A549 (cell line): ENCODE data around the gene TGIF1. TPM values are rescaled to one million over a fixed set of nuclear protein-coding genes. Genes with fewer than 3 reads are reported as not detected.

Experiments used
- ATAC-seq, 2 experiments: fragments of 200-7000 bp in 1 of 2; fragments of >200 bp in 1 of 2; cut with Nextera tagmentation in 1 of 2; cut with Tn5 transposase in 1 of 2; 3 replicates each; pipeline versions ENCODE4 v1.8.0 to v1.9.1; 2018 to 2020; ENCODE audit warnings: mild to moderate bottlenecking in 1 of 2, moderate library complexity in 1 of 2
- CTCF ChIA-PET: fragments of 300-600 bp; sonication (Branson Sonifier 250); formaldehyde crosslinking; extraction: SDS; loops from one replicate; lab custom pipeline; 2021; ENCODE audit warnings: antibody characterized with exemption, inconsistent platforms; lab: Yijun Ruan, JAX
- POLR2A ChIA-PET: fragments of 350-600 bp; formaldehyde crosslinking; extraction: SDS; loops from one replicate; lab custom pipeline; 2021; ENCODE audit warnings: antibody characterized with exemption, inconsistent platforms; lab: Yijun Ruan, JAX
- DNase-seq, 2 experiments: peaks; one replicate each; pipeline versions ENCODE4 v3.0.0 to v3.0.0-alpha.2; 2011 to 2016; ENCODE audit warnings: low read depth in 1 of 2, low spot score in 1 of 2
- FAIRE-seq: peaks from 2 replicates; lab custom pipeline; 2011; peaks lifted over from hg19 to GRCh38; lab: Jason Lieb, UNC
- H3K27ac ChIP-seq, 2 experiments: fragments of >200 bp; sonication (Bioruptor Twin); formaldehyde crosslinking; 3 replicates each; pipeline ENCODE4 v1.5.1; 2016 to 2017
- H3K4me1 ChIP-seq: fragments of >200 bp; sonication (Bioruptor Twin); formaldehyde crosslinking; 3 replicates; pipeline ENCODE4 v1.6.1; 2016
- H3K4me2 ChIP-seq: fragments of >200 bp; sonication (Bioruptor Twin); formaldehyde crosslinking; 3 replicates; pipeline ENCODE4 v1.6.1; 2016
- H3K4me3 ChIP-seq: fragments of >200 bp; sonication (Bioruptor Twin); formaldehyde crosslinking; 3 replicates; pipeline ENCODE4 v1.5.1; 2016
- H3K9me3 ChIP-seq: fragments of >200 bp; sonication (Bioruptor Twin); formaldehyde crosslinking; 3 replicates; pipeline ENCODE4 v1.6.1; 2016
- CBX8 ChIP-seq: fragments of 200-600 bp; sonication (generic); IDR thresholded peaks from 2 replicates; pipeline ENCODE4 v1.6.1; 2016
- CHD2 ChIP-seq: fragments of 150-350 bp; IDR thresholded peaks from 2 replicates; pipeline ENCODE4 v1.6.1; 2014; ENCODE audit warnings: low read length; ENCODE audit not compliant: partially characterized antibody
- EHMT2 ChIP-seq: fragments of 200-600 bp; sonication (generic); IDR thresholded peaks from 2 replicates; pipeline ENCODE4 v1.6.1; 2016; ENCODE audit warnings: antibody characterized with exemption, low read depth, mild to moderate bottlenecking, moderate library complexity
- EP300 ChIP-seq, 2 experiments: fragments of >200 bp; sonication (Bioruptor Twin); formaldehyde crosslinking; IDR thresholded peaks; 2 replicates in 1 of 2; 3 replicates in 1 of 2; pipeline ENCODE4 v1.6.1; 2016 to 2017
- FOSB ChIP-seq: fragments of 250-450 bp; sonication (Bioruptor Pico); IDR thresholded peaks from 2 replicates; pipeline ENCODE4 v1.5.0; 2020; ENCODE audit warnings: mild to moderate bottlenecking, moderate library complexity
- FOSL2 ChIP-seq, 2 experiments: fragments of 450-650 bp in 1 of 2; fragments of >200 bp in 1 of 2; sonication (Bioruptor Twin) in 1 of 2; formaldehyde crosslinking; IDR thresholded peaks; 2 replicates each; pipeline versions ENCODE4 v1.5.0 to v1.6.1; 2016 to 2020; ENCODE audit warnings: mild to moderate bottlenecking in 1 of 2, moderate library complexity in 1 of 2
- HDAC2 ChIP-seq: fragments of 200-600 bp; sonication (generic); IDR thresholded peaks from 2 replicates; pipeline ENCODE4 v1.6.1; 2016
- HEYL ChIP-seq: fragments of 250-450 bp; sonication (Bioruptor Pico); IDR thresholded peaks from 2 replicates; pipeline ENCODE4 v1.8.0; 2021; ENCODE audit warnings: mild to moderate bottlenecking, moderate library complexity
- HOXB5 ChIP-seq: fragments of 250-450 bp; sonication (Bioruptor Pico); IDR thresholded peaks from 2 replicates; pipeline ENCODE4 v1.5.0; 2020; ENCODE audit warnings: mild to moderate bottlenecking, moderate library complexity
- JUNB ChIP-seq: fragments of >200 bp; sonication (Bioruptor Twin); formaldehyde crosslinking; IDR thresholded peaks from 2 replicates; pipeline ENCODE4 v1.6.1; 2016
- KDM1A ChIP-seq: fragments of 200-600 bp; sonication (generic); IDR thresholded peaks from 2 replicates; pipeline ENCODE4 v1.6.1; 2016; ENCODE audit warnings: low read depth, mild to moderate bottlenecking
- KDM5A ChIP-seq: fragments of 200-600 bp; sonication (generic); IDR thresholded peaks from 2 replicates; pipeline ENCODE4 v1.6.1; 2016; ENCODE audit warnings: antibody characterized with exemption, mild to moderate bottlenecking
- MAZ ChIP-seq: fragments of 150-350 bp; IDR thresholded peaks from 2 replicates; pipeline ENCODE4 v1.6.1; 2014; ENCODE audit warnings: antibody characterized with exemption, low read depth, low read length, borderline replicate concordance
- NFE2L2 ChIP-seq: fragments of 150-350 bp; conservative IDR thresholded peaks from 2 replicates; pipeline ENCODE4 v1.6.1; 2014; ENCODE audit warnings: low read length
- SMC3 ChIP-seq: fragments of >200 bp; sonication (Bioruptor Twin); formaldehyde crosslinking; IDR thresholded peaks from 3 replicates; pipeline ENCODE4 v1.6.1; 2018; ENCODE audit warnings: inconsistent platforms
- TFCP2L1 ChIP-seq: fragments of 250-450 bp; sonication (Bioruptor Pico); IDR thresholded peaks from 2 replicates; pipeline ENCODE4 v1.5.0; 2021; ENCODE audit warnings: mild to moderate bottlenecking
- ZNF302 ChIP-seq: fragments of 250-450 bp; sonication (Bioruptor Pico); IDR thresholded peaks from 2 replicates; pipeline ENCODE4 v1.9.0; 2021; ENCODE audit warnings: inconsistent platforms, mild to moderate bottlenecking, moderate library complexity
- WGBS: methylation state at CpG from one replicate; pipeline ENCODE4 v1.1.6; 2017; ENCODE audit errors: missing lambda C conversion rate; 5-methylcytosine and 5-hydroxymethylcytosine counted together
- polyA plus RNA-seq, 4 experiments: library from polyadenylated mRNA; depleted of rRNA in 3 of 4; stranded (reverse); fragments of >200 nt; fragmentation: RNase III in 1 of 4; extraction: RNeasy Plus Mini Kit Qiagen cat#74134 plus additional on column Dnase treatment in 1 of 4; gene quantifications; 2 replicates in 3 of 4; 3 replicates in 1 of 4; pipeline ENCODE4 v1.2.3, GENCODE V29; 2011 to 2017
- TF ChIP-seq, protein P1 (sequence below): fragments of 250-450 bp; sonication (Bioruptor Pico); IDR thresholded peaks from 2 replicates; pipeline ENCODE4 v1.5.0; 2020; ENCODE audit warnings: low read depth, mild to moderate bottlenecking, moderate library complexity
- TF ChIP-seq, protein P2 (sequence below): fragments of 200-600 bp; sonication (generic); IDR thresholded peaks from 2 replicates; pipeline ENCODE4 v1.6.1; 2016; ENCODE audit warnings: antibody characterized with exemption, mild to moderate bottlenecking, moderate library complexity
- TF ChIP-seq, protein P3 (sequence below): IDR thresholded peaks from 2 replicates; pipeline ENCODE4 v1.6.1; 2012

TGIF1 gene
- polyA plus RNA-seq, 2 of the 4 experiments (the other 2 are of a cell fraction) = 160 to 174 TPM

DNA sequence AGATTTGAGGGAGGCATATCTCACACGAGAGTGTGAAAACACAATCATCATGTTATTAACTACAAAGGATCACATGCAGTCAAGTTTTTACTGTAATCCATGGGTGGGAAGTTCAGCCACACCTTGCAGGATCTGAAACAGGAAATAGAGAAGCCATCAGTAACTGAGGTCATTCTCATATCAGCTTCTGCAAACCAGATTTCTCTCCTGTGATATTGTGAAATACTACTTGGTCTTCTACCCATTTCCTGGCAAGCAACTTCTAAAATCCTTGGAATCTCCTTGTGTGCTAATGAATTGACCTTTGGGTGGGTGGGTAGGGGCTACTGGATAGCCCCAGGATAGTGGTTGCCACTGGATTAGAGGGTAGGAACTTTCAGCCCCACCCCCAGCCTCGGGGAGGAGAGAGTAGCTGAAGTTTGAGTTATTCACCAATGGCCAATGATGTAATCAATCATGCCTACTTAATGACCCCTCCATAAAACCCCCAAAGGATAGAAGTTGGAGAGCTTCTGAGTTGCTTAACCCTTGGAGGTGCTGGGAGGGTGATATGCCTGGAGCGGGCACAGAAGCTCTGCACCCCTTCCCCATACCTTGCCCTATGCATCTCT is 25.6 kb upstream of the TGIF1 start:
- CTCF ChIA-PET = interaction anchor here (1.1 to 1.5 kb wide), 3 partner anchors 11 to 127 kb away, joined by 3 read pairs; no protein-coding TSS in a partner anchor
- peak in 1 of 2 experiments; percentile 12; a peak in 1 of 6 replicates for ATAC-seq
- TF ChIP-seq CBX8 (no peak), TFCP2L1 (CRISPR knock-in tag) (no peak), HOXB5 (CRISPR knock-in tag) (no peak), EP300 (IDR thresholded peaks at IDR 0.05) (no peak), SMC3 (no peak), KDM5A (no peak), JUNB (no peak)
- TF ChIP-seq, protein P1, sequence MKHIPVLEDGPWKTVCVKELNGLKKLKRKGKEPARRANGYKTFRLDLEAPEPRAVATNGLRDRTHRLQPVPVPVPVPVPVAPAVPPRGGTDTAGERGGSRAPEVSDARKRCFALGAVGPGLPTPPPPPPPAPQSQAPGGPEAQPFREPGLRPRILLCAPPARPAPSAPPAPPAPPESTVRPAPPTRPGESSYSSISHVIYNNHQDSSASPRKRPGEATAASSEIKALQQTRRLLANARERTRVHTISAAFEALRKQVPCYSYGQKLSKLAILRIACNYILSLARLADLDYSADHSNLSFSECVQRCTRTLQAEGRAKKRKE (CRISPR knock-in tag) = no peak
- FAIRE-seq = no peak
- POLR2A ChIA-PET = no interaction called here
- Histone ChIP-seq H3K4me2 (no peak overlapping the region), H3K9me3 (no peaks in the 10 kb centered on the region), H3K4me1 (peaks cover 8% of the 10 kb centered on the region; the same call in 1 of the 3 replicates), H3K4me3 (no peak overlapping the region), H3K27ac (peak overlapping the region in 1 of 2 experiments; percentile 28; a peak in 1 of 6 replicates)
- 75% methylated on average over 3 of the region's 3 CpGs for WGBS
- no peak for DNase-seq

DNA sequence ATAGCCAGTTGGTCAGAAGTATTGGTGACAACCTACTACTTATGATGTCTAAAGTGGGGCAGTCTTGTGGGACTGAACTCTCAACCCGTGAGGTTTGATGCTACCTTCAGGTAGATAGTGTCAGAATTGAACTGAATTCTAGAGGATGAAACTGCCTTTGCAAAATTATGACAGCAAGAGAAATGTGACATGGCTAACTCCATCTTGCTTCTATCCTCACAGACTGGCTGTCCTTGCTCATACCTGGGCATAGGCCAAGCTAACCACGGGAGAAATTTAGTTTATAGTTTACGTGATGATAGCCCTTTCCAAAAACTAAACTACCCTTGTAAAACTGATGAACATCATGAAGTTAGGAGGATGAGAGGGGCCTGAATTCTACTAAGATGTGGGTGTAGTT is 24.9 kb upstream of the TGIF1 start:
- WGBS = 89% methylated on average over 3 of the region's 3 CpGs
- DNase-seq = no peak
- FAIRE-seq = no peak
- CTCF ChIA-PET = interaction anchor here (1.4 kb wide), 1 partner anchor 11 kb away, joined by 3 read pairs; no protein-coding TSS in a partner anchor
- Histone ChIP-seq H3K27ac (no peak overlapping the region), H3K4me1 (peaks cover 8% of the 10 kb centered on the region; the same call in 1 of the 3 replicates), H3K4me3 (no peak overlapping the region), H3K9me3 (no peaks in the 10 kb centered on the region), H3K4me2 (no peak overlapping the region)
- TF ChIP-seq EP300 (IDR thresholded peaks at IDR 0.05) = no peak
- TF ChIP-seq CBX8 = no peak
- no peak for TF ChIP-seq FOSL2 (IDR thresholded peaks at IDR 0.05)
- no peak for TF ChIP-seq FOSL2 (CRISPR knock-in tag; IDR thresholded peaks at IDR 0.05)
- no peak for TF ChIP-seq EHMT2
- TF ChIP-seq NFE2L2 = no peak
- no peak for TF ChIP-seq ZNF302 (CRISPR knock-in tag)
- TF ChIP-seq KDM1A = no peak
- no peak for TF ChIP-seq CHD2
- no peak for TF ChIP-seq HDAC2
- TF ChIP-seq, protein P1 (CRISPR knock-in tag) = no peak
- TF ChIP-seq, protein P2, sequence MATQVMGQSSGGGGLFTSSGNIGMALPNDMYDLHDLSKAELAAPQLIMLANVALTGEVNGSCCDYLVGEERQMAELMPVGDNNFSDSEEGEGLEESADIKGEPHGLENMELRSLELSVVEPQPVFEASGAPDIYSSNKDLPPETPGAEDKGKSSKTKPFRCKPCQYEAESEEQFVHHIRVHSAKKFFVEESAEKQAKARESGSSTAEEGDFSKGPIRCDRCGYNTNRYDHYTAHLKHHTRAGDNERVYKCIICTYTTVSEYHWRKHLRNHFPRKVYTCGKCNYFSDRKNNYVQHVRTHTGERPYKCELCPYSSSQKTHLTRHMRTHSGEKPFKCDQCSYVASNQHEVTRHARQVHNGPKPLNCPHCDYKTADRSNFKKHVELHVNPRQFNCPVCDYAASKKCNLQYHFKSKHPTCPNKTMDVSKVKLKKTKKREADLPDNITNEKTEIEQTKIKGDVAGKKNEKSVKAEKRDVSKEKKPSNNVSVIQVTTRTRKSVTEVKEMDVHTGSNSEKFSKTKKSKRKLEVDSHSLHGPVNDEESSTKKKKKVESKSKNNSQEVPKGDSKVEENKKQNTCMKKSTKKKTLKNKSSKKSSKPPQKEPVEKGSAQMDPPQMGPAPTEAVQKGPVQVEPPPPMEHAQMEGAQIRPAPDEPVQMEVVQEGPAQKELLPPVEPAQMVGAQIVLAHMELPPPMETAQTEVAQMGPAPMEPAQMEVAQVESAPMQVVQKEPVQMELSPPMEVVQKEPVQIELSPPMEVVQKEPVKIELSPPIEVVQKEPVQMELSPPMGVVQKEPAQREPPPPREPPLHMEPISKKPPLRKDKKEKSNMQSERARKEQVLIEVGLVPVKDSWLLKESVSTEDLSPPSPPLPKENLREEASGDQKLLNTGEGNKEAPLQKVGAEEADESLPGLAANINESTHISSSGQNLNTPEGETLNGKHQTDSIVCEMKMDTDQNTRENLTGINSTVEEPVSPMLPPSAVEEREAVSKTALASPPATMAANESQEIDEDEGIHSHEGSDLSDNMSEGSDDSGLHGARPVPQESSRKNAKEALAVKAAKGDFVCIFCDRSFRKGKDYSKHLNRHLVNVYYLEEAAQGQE = no peak
- no peak for TF ChIP-seq JUNB
- TF ChIP-seq, protein P3, sequence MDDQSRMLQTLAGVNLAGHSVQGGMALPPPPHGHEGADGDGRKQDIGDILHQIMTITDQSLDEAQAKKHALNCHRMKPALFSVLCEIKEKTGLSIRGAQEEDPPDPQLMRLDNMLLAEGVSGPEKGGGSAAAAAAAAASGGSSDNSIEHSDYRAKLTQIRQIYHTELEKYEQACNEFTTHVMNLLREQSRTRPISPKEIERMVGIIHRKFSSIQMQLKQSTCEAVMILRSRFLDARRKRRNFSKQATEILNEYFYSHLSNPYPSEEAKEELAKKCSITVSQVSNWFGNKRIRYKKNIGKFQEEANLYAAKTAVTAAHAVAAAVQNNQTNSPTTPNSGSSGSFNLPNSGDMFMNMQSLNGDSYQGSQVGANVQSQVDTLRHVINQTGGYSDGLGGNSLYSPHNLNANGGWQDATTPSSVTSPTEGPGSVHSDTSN = no peak
- TF ChIP-seq FOSB = no peak
- no peak for TF ChIP-seq MAZ
- TF ChIP-seq HEYL (CRISPR knock-in tag) = no peak
- ATAC-seq = no peak
- POLR2A ChIA-PET = no interaction called here
